A549 (cell line): ENCODE measurements around the gene AKR7A2. TPM values are rescaled to one million over a fixed set of nuclear protein-coding genes. Genes with fewer than 3 reads are reported as not detected.
A peak's percentile ranks its signal among the peaks of the same experiment; 100 is the strongest.

Experiments
- ATAC-seq, 2 experiments: fragments of 200-7000 bp in 1 of 2; fragments of >200 bp in 1 of 2; cut with Nextera tagmentation in 1 of 2; cut with Tn5 transposase in 1 of 2; 3 replicates each; pipeline versions ENCODE4 v1.8.0 to v1.9.1; 2018 to 2020; ENCODE audit warnings: mild to moderate bottlenecking in 1 of 2, moderate library complexity in 1 of 2
- CTCF ChIA-PET: fragments of 300-600 bp; sonication (Branson Sonifier 250); formaldehyde crosslinking; extraction: SDS; loops from one replicate; lab custom pipeline; 2021; ENCODE audit warnings: antibody characterized with exemption, inconsistent platforms; lab: Yijun Ruan, JAX
- POLR2A ChIA-PET: fragments of 350-600 bp; formaldehyde crosslinking; extraction: SDS; loops from one replicate; lab custom pipeline; 2021; ENCODE audit warnings: antibody characterized with exemption, inconsistent platforms; lab: Yijun Ruan, JAX
- DNase-seq, 2 experiments: peaks; one replicate each; pipeline versions ENCODE4 v3.0.0 to v3.0.0-alpha.2; 2011 to 2016; ENCODE audit warnings: low read depth in 1 of 2, low spot score in 1 of 2
- FAIRE-seq: peaks from 2 replicates; lab custom pipeline; 2011; peaks lifted over from hg19 to GRCh38; lab: Jason Lieb, UNC
- H3K27ac ChIP-seq, 2 experiments: fragments of >200 bp; sonication (Bioruptor Twin); formaldehyde crosslinking; 3 replicates each; pipeline ENCODE4 v1.5.1; 2016 to 2017
- H3K4me1 ChIP-seq: fragments of >200 bp; sonication (Bioruptor Twin); formaldehyde crosslinking; 3 replicates; pipeline ENCODE4 v1.6.1; 2016
- H3K4me2 ChIP-seq: fragments of >200 bp; sonication (Bioruptor Twin); formaldehyde crosslinking; 3 replicates; pipeline ENCODE4 v1.6.1; 2016
- H3K4me3 ChIP-seq: fragments of >200 bp; sonication (Bioruptor Twin); formaldehyde crosslinking; 3 replicates; pipeline ENCODE4 v1.5.1; 2016
- H3K9me3 ChIP-seq: fragments of >200 bp; sonication (Bioruptor Twin); formaldehyde crosslinking; 3 replicates; pipeline ENCODE4 v1.6.1; 2016
- ATOH8 ChIP-seq: fragments of 250-450 bp; sonication (Bioruptor Pico); IDR thresholded peaks from 2 replicates; pipeline ENCODE4 v1.5.0; 2020; ENCODE audit warnings: low read depth, mild to moderate bottlenecking, moderate library complexity
- CTCF ChIP-seq: fragments of >200 bp; sonication (Bioruptor Twin); formaldehyde crosslinking; IDR thresholded peaks from 3 replicates; pipeline ENCODE4 v1.5.1; 2016
- EHF ChIP-seq: fragments of 250-450 bp; sonication (Bioruptor Pico); IDR thresholded peaks from 2 replicates; pipeline ENCODE4 v1.5.0; 2020; ENCODE audit warnings: mild to moderate bottlenecking
- EP300 ChIP-seq, 2 experiments: fragments of >200 bp; sonication (Bioruptor Twin); formaldehyde crosslinking; IDR thresholded peaks; 2 replicates in 1 of 2; 3 replicates in 1 of 2; pipeline ENCODE4 v1.6.1; 2016 to 2017
- FOSB ChIP-seq: fragments of 250-450 bp; sonication (Bioruptor Pico); IDR thresholded peaks from 2 replicates; pipeline ENCODE4 v1.5.0; 2020; ENCODE audit warnings: mild to moderate bottlenecking, moderate library complexity
- GATA3 ChIP-seq: IDR thresholded peaks from 2 replicates; pipeline ENCODE4 v1.6.1; 2012; ENCODE audit warnings: borderline replicate concordance
- HDAC2 ChIP-seq: fragments of 200-600 bp; sonication (generic); IDR thresholded peaks from 2 replicates; pipeline ENCODE4 v1.6.1; 2016
- HOXA7 ChIP-seq: fragments of 250-450 bp; sonication (Bioruptor Pico); IDR thresholded peaks from 2 replicates; pipeline ENCODE4 v1.5.0; 2020; ENCODE audit warnings: mild to moderate bottlenecking, moderate library complexity
- HOXB13 ChIP-seq: fragments of 250-450 bp; sonication (Bioruptor Pico); IDR thresholded peaks from 2 replicates; pipeline ENCODE4 v1.5.0; 2020; ENCODE audit warnings: low read depth, mild to moderate bottlenecking, moderate library complexity
- JUN ChIP-seq, 2 experiments: fragments of >200 bp; sonication (Bioruptor Twin); formaldehyde crosslinking; IDR thresholded peaks; 2 replicates in 1 of 2; 3 replicates in 1 of 2; pipeline ENCODE4 v1.6.1; 2016 to 2017
- MAX ChIP-seq: IDR thresholded peaks from 2 replicates; pipeline ENCODE4 v1.6.1; 2012
- MYC ChIP-seq: IDR thresholded peaks from 2 replicates; pipeline ENCODE4 v1.6.1; 2012; ENCODE audit warnings: mild to moderate bottlenecking, inconsistent platforms, low read length, improper control_type of control experiment, borderline replicate concordance
- PBX3 ChIP-seq: IDR thresholded peaks from 2 replicates; pipeline ENCODE4 v1.6.1; 2012
- POLR2A ChIP-seq: IDR thresholded peaks from 2 replicates; pipeline ENCODE4 v1.6.1; 2012; ENCODE audit warnings: mild to moderate bottlenecking, low read length
- POLR2AphosphoS2 ChIP-seq: conservative IDR thresholded peaks from 2 replicates; pipeline ENCODE4 v1.6.1; 2012; ENCODE audit warnings: low read length, improper control_type of control experiment, inconsistent platforms
- SREBF2 ChIP-seq: fragments of 450-650 bp; IDR thresholded peaks from 2 replicates; pipeline ENCODE4 v1.6.1; 2014; ENCODE audit warnings: mild to moderate bottlenecking, moderate library complexity
- TFCP2L1 ChIP-seq: fragments of 250-450 bp; sonication (Bioruptor Pico); IDR thresholded peaks from 2 replicates; pipeline ENCODE4 v1.5.0; 2021; ENCODE audit warnings: mild to moderate bottlenecking
- TP53 ChIP-seq: fragments of 250-450 bp; sonication (Bioruptor Pico); IDR thresholded peaks from 2 replicates; pipeline ENCODE4 v1.5.0; 2021; ENCODE audit warnings: mild to moderate bottlenecking, moderate library complexity
- ZFP36 ChIP-seq: fragments of 450-650 bp; IDR thresholded peaks from 2 replicates; pipeline ENCODE4 v1.6.1; 2014; ENCODE audit warnings: borderline replicate concordance; ENCODE audit not compliant: partially characterized antibody
- ZNF302 ChIP-seq: fragments of 250-450 bp; sonication (Bioruptor Pico); IDR thresholded peaks from 2 replicates; pipeline ENCODE4 v1.9.0; 2021; ENCODE audit warnings: inconsistent platforms, mild to moderate bottlenecking, moderate library complexity
- ZSCAN20 ChIP-seq: fragments of 250-450 bp; sonication (Bioruptor Pico); IDR thresholded peaks from 2 replicates; pipeline ENCODE4 v1.8.0; 2022; ENCODE audit warnings: mild to moderate bottlenecking, moderate library complexity
- WGBS: methylation state at CpG from one replicate; pipeline ENCODE4 v1.1.6; 2017; ENCODE audit errors: missing lambda C conversion rate; 5-methylcytosine and 5-hydroxymethylcytosine counted together
- polyA plus RNA-seq, 4 experiments: library from polyadenylated mRNA; depleted of rRNA in 3 of 4; stranded (reverse); fragments of >200 nt; fragmentation: RNase III in 1 of 4; extraction: RNeasy Plus Mini Kit Qiagen cat#74134 plus additional on column Dnase treatment in 1 of 4; gene quantifications; 2 replicates in 3 of 4; 3 replicates in 1 of 4; pipeline ENCODE4 v1.2.3, GENCODE V29; 2011 to 2017
- TF ChIP-seq, protein P1 (sequence below): fragments of 150-350 bp; IDR thresholded peaks from 2 replicates; pipeline ENCODE4 v1.6.1; 2014; ENCODE audit warnings: low read depth, mild to moderate bottlenecking, low read length
- TF ChIP-seq, protein P2 (sequence below): fragments of 200-600 bp; sonication (generic); IDR thresholded peaks from 2 replicates; pipeline ENCODE4 v1.6.1; 2016; ENCODE audit warnings: antibody characterized with exemption, mild to moderate bottlenecking, moderate library complexity

Gene AKR7A2
- polyA plus RNA-seq, 2 of the 4 experiments (the other 2 are of a cell fraction): 22.2 to 31.4 TPM

DNA sequence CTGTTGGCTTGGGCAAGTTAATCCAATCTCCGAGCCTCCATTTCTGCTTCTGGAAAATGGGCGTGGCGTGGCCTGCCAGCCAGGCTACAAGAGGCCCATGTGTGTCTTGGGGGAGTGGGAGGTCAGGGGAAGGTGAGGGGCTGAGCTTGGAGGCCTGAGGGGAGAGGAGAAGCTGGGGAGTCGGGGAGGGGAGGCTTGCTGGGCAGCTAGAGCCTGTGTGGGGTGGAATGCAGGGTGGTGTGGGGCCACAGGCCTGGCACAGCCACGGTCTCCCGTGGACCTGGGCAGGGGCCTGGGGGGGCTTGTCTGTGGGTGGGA is 14.8 kb upstream of the AKR7A2 start:
- DNase-seq (no peak), FAIRE-seq (no peak), ATAC-seq (no peak)
- 96% methylated on average over 4 of the region's 6 CpGs for WGBS
- CTCF ChIA-PET: no interaction called here
- H3K4me1 ChIP-seq: no peaks in the 10 kb centered on the region
- TF ChIP-seq, protein P1, sequence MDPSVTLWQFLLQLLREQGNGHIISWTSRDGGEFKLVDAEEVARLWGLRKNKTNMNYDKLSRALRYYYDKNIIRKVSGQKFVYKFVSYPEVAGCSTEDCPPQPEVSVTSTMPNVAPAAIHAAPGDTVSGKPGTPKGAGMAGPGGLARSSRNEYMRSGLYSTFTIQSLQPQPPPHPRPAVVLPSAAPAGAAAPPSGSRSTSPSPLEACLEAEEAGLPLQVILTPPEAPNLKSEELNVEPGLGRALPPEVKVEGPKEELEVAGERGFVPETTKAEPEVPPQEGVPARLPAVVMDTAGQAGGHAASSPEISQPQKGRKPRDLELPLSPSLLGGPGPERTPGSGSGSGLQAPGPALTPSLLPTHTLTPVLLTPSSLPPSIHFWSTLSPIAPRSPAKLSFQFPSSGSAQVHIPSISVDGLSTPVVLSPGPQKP: no peak
- no peak for TF ChIP-seq POLR2AphosphoS2
- TF ChIP-seq ATOH8 (CRISPR knock-in tag): no peak
- no peak for TF ChIP-seq ZSCAN20 (CRISPR knock-in tag)
- no peak for TF ChIP-seq EP300 (IDR thresholded peaks at IDR 0.05)
- no peak for TF ChIP-seq MYC
- no peak for TF ChIP-seq MAX
- no peak for TF ChIP-seq TP53 (CRISPR knock-in tag)
- TF ChIP-seq HOXB13: no peak
- no peak for TF ChIP-seq FOSB (CRISPR knock-in tag)
- no peaks in the 10 kb centered on the region for H3K9me3 ChIP-seq
- H3K27ac ChIP-seq: no peak overlapping the region
- no peak overlapping the region for H3K4me2 ChIP-seq
- POLR2A ChIA-PET: no interaction called here
- H3K4me3 ChIP-seq: no peak overlapping the region

GRCh38 chr1:19325958-19326747 is 14.2 kb upstream of the AKR7A2 start:
- TF ChIP-seq SREBF2 (no peak), POLR2A (no peak), ZFP36 (peak; percentile 28), HDAC2 (no peak), HOXA7 (CRISPR knock-in tag) (no peak)
- TF ChIP-seq, protein P2, sequence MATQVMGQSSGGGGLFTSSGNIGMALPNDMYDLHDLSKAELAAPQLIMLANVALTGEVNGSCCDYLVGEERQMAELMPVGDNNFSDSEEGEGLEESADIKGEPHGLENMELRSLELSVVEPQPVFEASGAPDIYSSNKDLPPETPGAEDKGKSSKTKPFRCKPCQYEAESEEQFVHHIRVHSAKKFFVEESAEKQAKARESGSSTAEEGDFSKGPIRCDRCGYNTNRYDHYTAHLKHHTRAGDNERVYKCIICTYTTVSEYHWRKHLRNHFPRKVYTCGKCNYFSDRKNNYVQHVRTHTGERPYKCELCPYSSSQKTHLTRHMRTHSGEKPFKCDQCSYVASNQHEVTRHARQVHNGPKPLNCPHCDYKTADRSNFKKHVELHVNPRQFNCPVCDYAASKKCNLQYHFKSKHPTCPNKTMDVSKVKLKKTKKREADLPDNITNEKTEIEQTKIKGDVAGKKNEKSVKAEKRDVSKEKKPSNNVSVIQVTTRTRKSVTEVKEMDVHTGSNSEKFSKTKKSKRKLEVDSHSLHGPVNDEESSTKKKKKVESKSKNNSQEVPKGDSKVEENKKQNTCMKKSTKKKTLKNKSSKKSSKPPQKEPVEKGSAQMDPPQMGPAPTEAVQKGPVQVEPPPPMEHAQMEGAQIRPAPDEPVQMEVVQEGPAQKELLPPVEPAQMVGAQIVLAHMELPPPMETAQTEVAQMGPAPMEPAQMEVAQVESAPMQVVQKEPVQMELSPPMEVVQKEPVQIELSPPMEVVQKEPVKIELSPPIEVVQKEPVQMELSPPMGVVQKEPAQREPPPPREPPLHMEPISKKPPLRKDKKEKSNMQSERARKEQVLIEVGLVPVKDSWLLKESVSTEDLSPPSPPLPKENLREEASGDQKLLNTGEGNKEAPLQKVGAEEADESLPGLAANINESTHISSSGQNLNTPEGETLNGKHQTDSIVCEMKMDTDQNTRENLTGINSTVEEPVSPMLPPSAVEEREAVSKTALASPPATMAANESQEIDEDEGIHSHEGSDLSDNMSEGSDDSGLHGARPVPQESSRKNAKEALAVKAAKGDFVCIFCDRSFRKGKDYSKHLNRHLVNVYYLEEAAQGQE: no peak
- 90% methylated on average over 14 of the region's 32 CpGs for WGBS
- Histone ChIP-seq H3K9me3 (no peaks in the 10 kb centered on the region), H3K4me3 (no peak overlapping the region), H3K4me1 (no peaks in the 10 kb centered on the region), H3K27ac (no peak overlapping the region), H3K4me2 (no peak overlapping the region)
- ChIA-PET CTCF (interaction anchor here (1.1 kb wide), 1 partner anchor 10 kb away, joined by 3 read pairs; no protein-coding TSS in a partner anchor), POLR2A (no interaction called here)
- FAIRE-seq (no peak), ATAC-seq (peak in 1 of 2 experiments; percentile 49; a peak in 3 of 6 replicates), DNase-seq (no peak)

- no peak overlapping the region for H3K4me2 ChIP-seq
- H3K4me3 ChIP-seq: no peak overlapping the region
- ATAC-seq: no peak
- WGBS: 89% methylated on average over 13 of the region's 19 CpGs
- ChIA-PET CTCF (interaction anchor here (1.1 kb wide), 1 partner anchor 9 kb away, joined by 3 read pairs; no protein-coding TSS in a partner anchor), POLR2A (no interaction called here)
- H3K4me1 ChIP-seq: no peaks in the 10 kb centered on the region
- H3K9me3 ChIP-seq: no peaks in the 10 kb centered on the region
- no peak for FAIRE-seq
- no peak overlapping the region for H3K27ac ChIP-seq
- DNase-seq: no peak
- TF ChIP-seq FOSB (CRISPR knock-in tag) (no peak), JUN (IDR thresholded peaks at IDR 0.05) (no peak), MAX (no peak), SREBF2 (no peak), ZSCAN20 (CRISPR knock-in tag) (no peak), GATA3 (no peak), PBX3 (no peak), CTCF (no peak), TFCP2L1 (no peak), EHF (CRISPR knock-in tag) (no peak), ZNF302 (CRISPR knock-in tag) (no peak), POLR2AphosphoS2 (no peak)
Observed at GRCh38 chr1:19325368-19325957, 13.5 kb upstream of the AKR7A2 start.
